GM15510 (cell line): Measurements from ENCODE around the gene PTGES.

Experiments used
- POLR2A ChIP-seq: IDR thresholded peaks from 3 replicates; pipeline ENCODE4 v1.6.1; 2011; ENCODE audit warnings: borderline replicate concordance; ENCODE audit not compliant: insufficient read length; ENCODE audit errors: extremely low read depth

The PTGES gene

DNA sequence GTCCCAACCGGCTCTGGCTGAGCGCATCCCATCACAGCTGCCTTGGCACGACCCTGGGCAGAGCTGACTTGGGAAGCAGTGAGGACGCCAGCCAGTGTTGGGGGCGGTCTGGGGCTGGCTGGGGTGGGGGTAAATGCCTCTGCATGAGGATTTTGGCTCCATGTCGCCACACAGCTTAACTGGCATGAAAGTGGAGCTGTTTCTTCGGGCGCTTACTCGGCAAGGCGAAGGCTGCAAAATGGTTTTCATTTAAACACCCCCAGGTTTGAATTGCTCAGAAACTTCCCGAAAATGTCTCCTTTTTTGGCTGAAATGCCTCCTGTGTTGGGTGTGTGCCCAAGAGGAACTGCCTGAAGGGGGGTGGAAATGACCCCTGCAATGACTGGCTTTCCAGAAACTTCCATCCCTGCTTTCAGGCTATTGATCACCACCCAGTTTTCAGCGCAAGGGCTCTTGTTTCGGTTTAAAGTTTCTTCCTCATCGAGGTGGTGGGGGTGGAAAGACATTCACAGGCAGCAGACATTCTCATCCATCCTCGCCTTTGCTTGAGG lies 38.3 kb downstream of the PTGES start:
- no peak for TF ChIP-seq POLR2A

DNA sequence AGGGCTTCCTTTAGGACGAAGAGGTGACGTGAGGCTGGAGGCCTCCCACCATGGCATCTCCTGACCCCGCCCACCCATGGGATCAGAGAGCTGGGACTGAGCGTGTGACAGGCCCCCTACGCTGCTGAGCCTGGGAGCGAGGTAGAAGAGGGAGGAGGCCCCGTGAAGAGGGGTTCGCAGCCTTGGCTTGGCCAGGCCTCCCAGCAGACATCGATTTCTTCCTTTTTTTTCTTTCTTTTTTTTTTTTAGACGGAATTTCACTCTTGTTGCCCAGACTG lies 39.5 kb downstream of the PTGES start:
- no peak for TF ChIP-seq POLR2A

GRCh38 chr9:129712634-129713401 lies 40.0 kb downstream of the PTGES start:
- TF ChIP-seq POLR2A, result no peak

DNA sequence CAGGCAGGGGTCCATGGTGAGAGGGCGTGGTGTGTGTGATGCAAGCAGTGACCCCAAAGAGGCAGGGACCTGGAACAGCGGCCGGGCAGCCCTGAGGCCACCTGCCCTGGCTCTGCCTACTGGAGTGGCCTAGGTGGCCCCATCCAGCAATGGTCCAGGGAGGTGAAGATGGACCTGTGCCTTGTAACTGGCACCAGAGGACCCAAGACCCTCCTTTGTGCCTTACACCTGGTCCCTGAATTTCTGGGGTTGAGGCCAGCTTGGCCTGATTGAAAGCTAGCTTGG lies 42.7 kb downstream of the PTGES start:
- no peak for TF ChIP-seq POLR2A

DNA sequence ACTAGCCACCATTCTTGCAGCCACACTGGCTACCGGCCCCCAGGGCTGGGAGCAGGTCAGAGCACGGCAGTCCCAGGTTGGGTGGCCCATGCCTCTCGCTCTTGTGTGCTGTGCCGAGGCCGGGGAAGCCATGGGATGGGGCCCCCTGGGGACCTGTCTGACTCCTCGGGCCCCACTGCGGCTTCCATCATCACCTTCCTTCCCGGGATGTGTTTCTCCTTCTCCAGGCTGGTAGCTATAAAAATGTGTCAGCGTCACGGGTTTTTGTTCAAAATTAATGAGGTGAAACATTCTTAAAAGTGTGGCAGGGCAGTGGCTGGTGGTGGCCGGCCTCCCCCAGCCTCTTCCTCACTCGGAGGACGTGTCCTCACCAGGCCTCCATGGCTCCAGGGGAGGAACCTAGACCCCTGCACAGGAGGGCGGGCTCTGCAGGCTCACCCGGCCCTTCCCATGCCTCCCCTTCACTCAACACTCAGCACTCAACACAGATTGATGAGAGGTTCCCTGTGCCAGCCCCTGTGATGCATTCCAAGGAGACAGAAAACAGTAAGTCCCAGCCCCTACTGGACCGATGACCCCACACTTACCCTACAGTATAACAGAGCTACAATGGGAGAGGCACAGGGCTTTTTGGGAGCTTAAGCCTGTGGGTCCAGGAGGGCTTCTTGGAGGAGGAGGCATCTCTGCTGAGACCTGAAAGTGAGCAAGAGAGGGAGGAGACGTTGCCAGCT lies 43.2 kb downstream of the PTGES start:
- no peak for TF ChIP-seq POLR2A

DNA sequence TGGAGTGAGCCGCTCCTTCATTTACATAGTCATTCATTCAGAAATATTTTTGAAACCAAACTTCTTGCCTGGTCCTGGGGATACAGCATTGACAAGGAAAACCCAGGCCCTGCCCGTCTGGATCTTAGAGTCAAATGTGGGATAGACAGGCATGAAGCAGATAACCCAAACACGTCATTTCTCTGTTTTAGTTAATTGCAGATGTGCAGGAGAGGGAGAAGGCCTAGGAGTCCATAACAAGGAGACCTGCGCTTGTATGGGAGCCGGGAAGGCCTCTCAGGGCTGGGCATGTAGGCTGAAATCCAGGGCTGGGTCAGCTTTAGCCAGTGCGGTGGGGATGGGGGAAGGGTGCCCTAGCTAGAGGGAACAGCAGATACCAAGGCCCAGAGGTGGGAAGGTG lies 44.0 kb downstream of the PTGES start:
- no peak for TF ChIP-seq POLR2A

- no peak for TF ChIP-seq POLR2A
Measured at GRCh38 chr9:129704807-129705206, 48.0 kb downstream of the PTGES start.

GRCh38 chr9:129703667-129704355 lies 49.0 kb downstream of the PTGES start:
- no peak for TF ChIP-seq POLR2A

GRCh38 chr9:129702589-129703520 lies 50.0 kb downstream of the PTGES start:
- TF ChIP-seq POLR2A, result no peak

DNA sequence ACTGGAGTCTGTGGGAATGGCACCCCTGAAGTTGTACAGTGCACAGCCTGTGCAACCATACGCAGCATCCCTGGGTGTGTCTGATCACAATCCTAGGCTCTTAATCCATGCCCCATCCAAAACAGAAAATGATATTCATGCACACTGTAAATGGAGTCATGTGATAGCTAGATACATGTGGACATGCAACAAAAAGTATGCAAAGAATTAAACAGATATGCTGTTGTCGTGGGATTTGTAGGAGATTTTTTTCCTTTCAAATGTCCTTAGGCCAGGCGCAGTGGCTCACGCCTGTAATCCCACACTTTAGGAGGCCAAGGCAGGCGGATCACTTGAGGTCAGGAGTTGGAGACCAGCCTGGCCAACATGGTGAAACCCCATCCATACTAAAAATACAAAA lies 51.3 kb downstream of the PTGES start:
- no peak for TF ChIP-seq POLR2A

DNA sequence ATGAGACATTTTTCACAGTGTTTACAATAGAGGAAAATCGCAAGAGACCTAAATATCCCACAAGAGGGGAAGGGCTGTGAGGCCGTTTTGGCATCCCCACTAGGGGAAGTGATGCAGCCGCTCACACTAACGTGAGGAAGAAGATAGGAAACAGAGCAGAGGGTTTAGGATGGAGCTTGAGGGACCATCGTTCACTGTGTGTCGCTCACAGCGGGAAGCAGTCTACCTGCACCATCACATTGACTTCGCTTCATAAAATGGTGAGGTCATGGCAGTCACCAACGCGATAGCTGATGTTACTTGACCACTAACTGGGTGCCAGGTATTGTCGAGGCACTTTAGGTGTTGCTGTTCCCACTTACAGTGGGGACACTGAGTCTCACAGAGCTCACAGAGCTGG lies 51.8 kb downstream of the PTGES start:
- no peak for TF ChIP-seq POLR2A

DNA sequence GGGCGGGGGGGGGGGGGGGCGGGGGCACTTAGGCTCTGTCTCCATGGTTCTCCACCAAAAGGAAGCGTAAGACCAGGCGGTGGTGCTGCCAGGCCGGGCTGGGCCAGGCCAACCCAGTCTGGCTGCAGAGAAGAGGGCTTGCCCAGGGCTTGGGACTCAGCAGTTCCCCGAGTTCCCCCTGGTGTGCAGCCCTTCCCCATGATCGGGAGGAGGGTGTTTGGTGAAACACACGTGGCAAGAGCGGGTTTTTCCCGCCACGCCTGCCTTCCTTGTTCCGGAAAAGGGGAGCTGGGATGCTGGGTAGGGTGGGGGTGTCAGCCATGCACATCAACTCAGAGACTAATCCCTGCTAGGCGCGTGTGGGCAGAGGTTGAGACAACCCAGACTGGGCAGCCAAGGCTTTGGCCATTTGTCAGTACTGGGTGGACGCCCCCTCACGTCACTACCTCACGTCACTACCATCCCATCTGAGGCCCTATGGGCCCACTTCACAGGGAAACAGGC lies 54.5 kb downstream of the PTGES start:
- TF ChIP-seq POLR2A, result no peak

DNA sequence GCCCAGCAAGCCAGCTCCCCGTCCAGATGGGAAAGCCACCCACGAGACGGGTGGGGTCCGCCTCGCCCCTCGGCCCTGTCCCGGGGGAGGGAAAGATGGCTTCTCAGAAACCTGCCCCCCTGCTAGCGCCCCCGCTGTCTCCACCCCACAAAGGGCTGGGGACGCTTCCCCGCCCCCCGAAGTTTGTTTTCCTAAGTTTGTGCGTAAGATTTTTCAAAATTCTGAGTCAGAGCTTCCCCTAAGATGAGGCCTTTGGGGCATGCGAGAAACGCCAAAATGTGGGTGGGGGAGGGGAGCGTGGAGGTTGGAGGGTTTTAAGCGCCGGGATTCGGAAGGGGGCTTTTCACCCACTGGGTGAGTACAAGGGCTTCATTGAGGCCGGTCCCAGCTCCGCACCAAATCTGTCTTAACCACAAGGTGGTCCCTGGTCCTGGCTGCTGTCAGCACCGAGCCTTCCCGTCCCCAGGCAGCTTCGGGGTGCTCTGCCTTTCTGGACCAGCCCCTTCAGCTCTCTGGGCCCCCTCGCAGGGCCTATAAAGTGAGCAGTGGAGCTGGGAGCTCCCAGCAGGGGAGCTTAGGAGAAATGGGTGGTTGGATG lies 55.1 kb downstream of the PTGES start:
- TF ChIP-seq POLR2A, result no peak
